Central memory CD8-positive, alpha-beta T cell (primary cell): Measurements from ENCODE around the gene TPD52L1.
A peak's percentile ranks its signal among the peaks of the same experiment; 100 is the strongest.

Experiments used
- ATAC-seq: fragments of 150-1000 bp; cut with Tn5 transposase; replicated peaks from 2 replicates; pipeline ENCODE4 v1.10.0; 2022; ENCODE audit warnings: mild to moderate bottlenecking, moderate FRiP score, moderate number of reproducible peaks; ENCODE audit not compliant: poor library complexity, severe bottlenecking; ENCODE audit errors: extremely low read depth
- DNase-seq, 2 donors: peaks; one replicate each; pipeline ENCODE4 v3.0.0; 2021; ENCODE audit warnings: low spot score in 2 of 2
- H3K27ac Mint-ChIP-seq: one replicate; pipeline ENCODE4 v1.8.0; 2022; ENCODE audit warnings: low read depth, mild to moderate bottlenecking, moderate library complexity, mixed read lengths
- H3K27me3 Mint-ChIP-seq: one replicate; pipeline ENCODE4 v1.8.0; 2022; ENCODE audit warnings: mixed read lengths
- H3K36me3 Mint-ChIP-seq: one replicate; pipeline ENCODE4 v1.8.0; 2022; ENCODE audit warnings: mild to moderate bottlenecking, moderate library complexity, mixed read lengths; ENCODE audit not compliant: insufficient read depth
- H3K4me1 Mint-ChIP-seq: one replicate; pipeline ENCODE4 v1.8.0; 2022; ENCODE audit warnings: mixed read lengths
- H3K4me3 Mint-ChIP-seq: one replicate; pipeline ENCODE4 v1.8.0; 2022; ENCODE audit warnings: mild to moderate bottlenecking, moderate library complexity, mixed read lengths
- H3K9me3 Mint-ChIP-seq: one replicate; pipeline ENCODE4 v1.8.0; 2022; ENCODE audit warnings: mixed read lengths

The TPD52L1 gene

DNA sequence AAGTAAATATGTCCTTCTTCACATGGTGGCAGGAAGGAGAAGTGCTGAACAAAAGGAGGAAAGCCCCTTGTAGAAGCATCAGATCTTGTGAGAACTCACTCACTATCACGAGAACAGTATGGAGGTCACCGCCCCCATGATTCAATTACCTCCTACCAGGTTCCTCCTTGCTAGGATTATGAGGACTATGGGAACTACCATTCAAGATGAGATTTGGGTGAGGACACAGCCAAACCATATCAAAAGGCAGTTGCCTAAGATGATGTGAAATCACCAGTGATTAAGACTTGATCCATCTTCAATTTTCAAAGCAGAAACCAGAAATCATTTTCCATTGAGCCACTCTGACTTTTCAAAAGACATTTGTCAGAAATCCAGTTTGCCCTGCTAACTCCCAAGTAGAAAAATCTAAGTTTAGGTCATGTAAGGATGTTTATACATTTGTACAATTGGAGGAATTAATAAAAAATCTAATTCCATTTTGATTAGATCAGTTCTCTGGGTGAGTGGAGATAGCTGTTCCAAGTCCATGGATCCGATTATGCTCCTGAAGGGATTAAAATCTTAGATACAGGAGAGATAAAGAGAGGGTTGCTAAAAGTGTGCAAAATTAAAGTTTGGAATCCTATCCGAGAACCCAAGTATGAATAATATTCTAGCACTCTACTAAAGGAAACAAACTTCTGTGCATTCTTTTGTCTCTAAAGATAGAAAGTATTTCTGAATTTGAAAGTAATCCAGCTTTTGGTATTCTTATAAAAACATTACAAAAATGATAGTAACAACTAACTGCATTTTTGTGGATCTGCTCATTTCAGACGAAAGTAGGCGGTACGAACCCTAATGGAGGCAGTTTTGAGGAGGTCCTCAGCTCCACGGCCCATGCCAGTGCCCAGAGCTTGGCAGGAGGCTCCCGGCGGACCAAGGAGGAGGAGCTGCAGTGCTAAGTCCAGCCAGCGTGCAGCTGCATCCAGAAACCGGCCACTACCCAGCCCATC lies 108.7 kb downstream of the TPD52L1 start:
- H3K4me3 Mint-ChIP-seq = no peak overlapping the region
- DNase-seq (no peak), ATAC-seq (no peak)
- H3K36me3 Mint-ChIP-seq = no peaks in the 10 kb centered on the region
- no peak overlapping the region for H3K27ac Mint-ChIP-seq
- no peaks in the 10 kb centered on the region for H3K9me3 Mint-ChIP-seq
- H3K27me3 Mint-ChIP-seq = no peaks in the 10 kb centered on the region
- H3K4me1 Mint-ChIP-seq = no peaks in the 10 kb centered on the region

DNA sequence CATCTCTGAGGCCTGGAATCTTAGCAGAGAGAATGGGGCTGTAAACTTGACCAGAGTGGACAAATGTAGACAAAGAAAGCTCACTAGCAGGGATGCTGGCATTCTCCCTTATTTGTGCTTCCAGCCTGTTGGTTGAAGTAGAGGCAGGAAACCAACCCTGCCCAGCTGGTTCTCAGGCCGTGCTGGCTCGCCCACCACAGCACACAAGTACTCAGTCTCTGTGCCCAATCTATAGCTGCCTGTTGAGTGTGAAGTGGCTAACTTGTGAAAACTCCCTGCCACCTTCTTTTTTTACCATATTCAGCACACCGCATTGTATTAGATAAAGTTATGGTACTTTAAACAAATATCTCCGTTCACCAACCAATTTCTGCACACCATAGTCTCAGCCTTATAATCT lies 110.9 kb downstream of the TPD52L1 start:
- Mint-ChIP-seq H3K4me3 (no peak overlapping the region), H3K27me3 (no peaks in the 10 kb centered on the region), H3K36me3 (peaks cover 1% of the 10 kb centered on the region), H3K27ac (no peak overlapping the region), H3K9me3 (no peaks in the 10 kb centered on the region), H3K4me1 (no peaks in the 10 kb centered on the region)
- ATAC-seq = no peak
- DNase-seq = no peak

DNA sequence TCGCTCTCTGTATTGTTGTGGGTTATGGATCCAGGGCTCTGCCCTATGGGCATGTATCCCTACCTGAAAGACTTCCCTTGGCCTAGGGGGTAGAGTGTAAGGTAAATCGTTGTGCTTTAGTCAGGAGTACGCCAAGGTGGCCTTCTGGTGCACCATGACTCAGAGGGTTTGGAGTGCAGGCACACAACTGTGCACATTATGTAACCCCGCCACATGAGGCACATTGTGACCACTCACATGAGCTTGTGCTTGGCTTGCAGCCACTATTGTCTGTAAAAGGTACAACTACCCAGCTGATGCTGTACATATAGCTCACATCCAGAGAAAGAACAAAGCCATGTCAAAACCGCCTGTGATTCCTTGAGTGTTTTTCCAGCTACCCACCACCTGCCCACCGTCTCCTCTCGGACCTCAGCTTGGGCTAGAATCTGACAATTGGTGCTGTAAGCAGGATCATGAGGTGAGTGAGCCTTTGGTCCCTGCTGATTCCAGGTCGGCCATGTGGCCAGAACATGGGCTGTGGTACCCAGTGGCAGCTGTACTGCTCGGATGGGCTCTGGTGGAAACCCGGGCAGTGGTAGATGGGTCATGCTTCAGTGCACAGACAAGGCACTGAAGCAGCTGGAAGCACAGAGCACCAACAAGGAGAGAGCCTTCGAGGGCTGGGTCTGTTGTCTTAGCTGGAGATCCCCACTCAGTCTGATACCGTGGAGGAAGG lies 114.4 kb downstream of the TPD52L1 start:
- H3K4me1 Mint-ChIP-seq = no peaks in the 10 kb centered on the region
- no peaks in the 10 kb centered on the region for H3K9me3 Mint-ChIP-seq
- DNase-seq = no peak
- peaks cover 5% of the 10 kb centered on the region for H3K36me3 Mint-ChIP-seq
- H3K27me3 Mint-ChIP-seq = no peaks in the 10 kb centered on the region
- H3K27ac Mint-ChIP-seq = no peak overlapping the region
- ATAC-seq = no peak
- no peak overlapping the region for H3K4me3 Mint-ChIP-seq

DNA sequence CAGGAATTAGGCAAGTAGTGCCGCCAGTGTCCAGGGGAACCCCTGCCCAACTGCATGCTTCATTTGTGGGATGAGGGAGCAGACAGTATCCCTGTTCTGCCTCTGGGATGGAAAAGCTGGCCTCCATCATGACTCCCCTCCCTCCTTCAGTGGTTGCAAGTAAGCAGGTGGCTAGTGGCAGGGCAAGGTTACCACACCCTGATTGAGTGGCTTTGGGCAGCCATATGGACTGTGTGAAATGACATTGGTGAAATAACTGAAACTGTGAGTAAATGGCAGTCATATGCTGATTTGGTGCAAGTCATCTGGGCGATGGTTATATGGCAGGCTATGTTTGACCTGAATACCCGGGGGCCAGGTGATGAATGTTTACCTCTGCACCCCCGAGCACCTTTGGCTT lies 115.2 kb downstream of the TPD52L1 start:
- Mint-ChIP-seq H3K4me1 (no peaks in the 10 kb centered on the region), H3K27me3 (no peaks in the 10 kb centered on the region), H3K9me3 (no peaks in the 10 kb centered on the region), H3K4me3 (no peak overlapping the region), H3K36me3 (peaks cover 5% of the 10 kb centered on the region), H3K27ac (no peak overlapping the region)
- ATAC-seq (no peak), DNase-seq (no peak)

DNA sequence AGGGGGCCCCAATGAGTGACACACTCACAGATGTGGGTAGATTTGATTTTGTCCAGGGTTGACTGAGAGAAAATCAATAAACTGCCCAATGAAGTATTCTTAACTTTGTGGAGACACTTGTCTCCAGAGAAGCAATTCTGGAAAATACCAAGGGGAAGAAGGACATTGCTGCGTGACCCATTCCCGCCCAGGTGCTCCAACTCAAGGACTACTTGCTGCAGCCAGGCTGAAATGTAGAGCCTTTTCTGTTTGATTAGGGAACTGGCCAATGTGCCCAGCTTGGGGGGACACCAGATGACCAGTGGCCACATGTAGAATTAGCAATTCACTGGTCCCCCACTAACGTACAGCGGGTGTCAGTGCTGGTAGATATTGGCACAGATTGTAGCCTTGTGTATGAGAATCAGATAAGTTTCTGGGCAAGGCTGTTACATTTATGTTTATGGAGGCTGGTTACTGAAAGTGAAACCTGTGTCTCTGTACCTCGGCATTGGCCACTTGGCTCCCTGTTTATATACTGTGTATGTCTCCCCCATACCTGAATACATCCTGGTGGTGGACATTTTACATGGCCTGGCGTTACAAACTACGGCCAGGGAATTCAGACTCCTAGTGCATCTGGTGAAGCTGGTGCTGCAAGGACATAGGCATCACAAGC lies 115.9 kb downstream of the TPD52L1 start:
- ATAC-seq = no peak
- no peaks in the 10 kb centered on the region for H3K9me3 Mint-ChIP-seq
- no peak overlapping the region for H3K27ac Mint-ChIP-seq
- H3K36me3 Mint-ChIP-seq = peaks cover 7% of the 10 kb centered on the region
- H3K4me1 Mint-ChIP-seq = no peaks in the 10 kb centered on the region
- H3K4me3 Mint-ChIP-seq = no peak overlapping the region
- H3K27me3 Mint-ChIP-seq = no peaks in the 10 kb centered on the region
- no peak for DNase-seq

DNA sequence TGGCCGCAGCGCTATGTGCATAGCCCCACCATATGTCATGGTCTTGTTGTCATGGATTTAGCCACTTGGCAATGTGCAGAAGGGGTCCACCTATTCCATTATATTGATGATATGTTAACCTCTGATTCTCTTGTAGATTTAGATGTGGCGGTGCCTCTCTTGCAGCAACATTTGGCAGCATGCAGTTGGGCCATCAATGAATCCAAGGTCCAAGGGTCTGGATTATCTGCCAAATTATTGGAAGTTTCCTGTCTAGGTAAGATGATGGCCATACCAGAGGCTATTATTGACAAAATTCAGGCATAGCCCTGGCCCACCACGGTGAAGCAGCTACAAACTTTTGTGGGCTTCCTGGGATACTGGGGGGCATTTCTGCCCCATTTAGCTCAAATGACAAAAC lies 116.8 kb downstream of the TPD52L1 start:
- Mint-ChIP-seq H3K27me3 (no peaks in the 10 kb centered on the region), H3K4me3 (no peak overlapping the region), H3K36me3 (peaks cover 10% of the 10 kb centered on the region), H3K27ac (no peak overlapping the region), H3K4me1 (peaks cover 5% of the 10 kb centered on the region), H3K9me3 (no peaks in the 10 kb centered on the region)
- DNase-seq (no peak), ATAC-seq (no peak)

DNA sequence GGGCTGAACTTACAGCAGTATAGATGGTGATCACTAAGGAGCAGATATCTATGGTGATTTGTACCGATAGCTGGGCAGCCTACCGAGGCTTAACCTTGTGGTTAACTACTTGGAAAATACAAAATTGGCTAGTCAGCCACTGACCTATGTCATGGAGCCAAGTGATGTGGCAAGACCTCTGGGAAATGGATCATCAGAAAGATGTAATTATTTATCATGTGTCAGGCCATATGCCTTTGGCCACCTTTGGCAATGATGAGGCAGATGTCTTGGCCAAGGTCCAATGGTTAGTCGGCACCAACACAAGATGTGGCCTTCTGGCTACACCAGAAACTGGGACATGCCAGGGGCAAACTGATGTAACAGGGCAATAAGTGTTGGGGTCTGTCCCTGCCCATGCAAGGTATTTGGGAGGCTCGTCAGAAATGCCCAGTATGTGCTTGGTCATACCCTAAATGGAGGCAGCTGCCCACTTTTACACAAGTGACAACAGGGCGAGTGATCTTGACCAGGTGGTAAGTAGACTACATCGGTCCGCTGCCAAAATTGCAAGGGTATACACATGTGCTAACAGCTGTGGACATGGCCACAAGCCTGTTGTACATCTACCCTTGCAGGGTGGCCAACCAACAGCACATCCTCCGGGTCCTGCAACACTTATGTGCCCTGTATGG lies 118.0 kb downstream of the TPD52L1 start:
- no peak for DNase-seq
- peaks cover 18% of the 10 kb centered on the region for H3K4me1 Mint-ChIP-seq
- peaks cover 20% of the 10 kb centered on the region for H3K36me3 Mint-ChIP-seq
- H3K27ac Mint-ChIP-seq = no peak overlapping the region
- no peak for ATAC-seq
- no peaks in the 10 kb centered on the region for H3K9me3 Mint-ChIP-seq
- no peaks in the 10 kb centered on the region for H3K27me3 Mint-ChIP-seq
- no peak overlapping the region for H3K4me3 Mint-ChIP-seq

DNA sequence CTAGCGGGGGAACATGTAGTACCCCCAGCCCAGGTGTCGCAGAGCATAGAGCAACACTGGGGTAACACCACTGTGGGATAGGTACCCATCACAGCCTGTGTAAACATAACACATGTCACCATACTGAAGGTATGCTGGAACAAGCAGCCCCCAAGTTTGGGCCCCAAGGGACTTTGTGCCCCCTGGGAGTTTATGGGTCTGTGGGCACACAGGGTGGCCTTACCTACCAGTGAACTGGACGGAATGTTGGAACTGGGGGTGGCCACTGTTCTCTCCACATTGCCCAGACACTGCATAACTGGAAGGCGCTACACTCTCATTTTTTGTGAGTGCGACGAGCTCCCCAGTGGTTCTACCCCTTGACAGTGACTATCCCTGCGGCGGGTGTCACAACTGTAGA lies 119.7 kb downstream of the TPD52L1 start:
- Mint-ChIP-seq H3K27ac (no peak overlapping the region), H3K9me3 (no peaks in the 10 kb centered on the region), H3K36me3 (peaks cover 21% of the 10 kb centered on the region), H3K27me3 (no peaks in the 10 kb centered on the region), H3K4me1 (peaks cover 27% of the 10 kb centered on the region), H3K4me3 (no peak overlapping the region)
- no peak for ATAC-seq
- DNase-seq = no peak

DNA sequence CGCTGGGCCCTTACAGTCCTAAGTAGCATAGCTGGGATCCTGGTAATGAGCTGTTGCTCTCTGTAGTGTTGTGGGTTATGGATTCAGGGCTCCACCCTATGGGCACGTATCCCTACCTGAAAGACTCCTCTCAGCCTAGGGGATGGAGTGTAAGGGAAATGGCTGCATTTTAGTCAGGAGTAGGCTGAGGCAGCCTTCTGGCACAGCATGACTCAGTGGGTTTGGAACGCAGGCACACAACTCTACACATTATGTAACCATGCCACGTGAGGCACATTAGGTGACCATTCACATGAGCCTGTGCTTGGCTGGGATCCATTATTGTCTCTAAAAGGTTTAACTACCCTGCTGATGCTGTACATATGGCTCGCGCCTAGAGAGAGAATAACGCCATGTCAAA lies 120.4 kb downstream of the TPD52L1 start:
- H3K36me3 Mint-ChIP-seq = peaks cover 19% of the 10 kb centered on the region
- H3K4me3 Mint-ChIP-seq = no peak overlapping the region
- ATAC-seq (no peak), DNase-seq (no peak)
- no peaks in the 10 kb centered on the region for H3K9me3 Mint-ChIP-seq
- no peaks in the 10 kb centered on the region for H3K27me3 Mint-ChIP-seq
- peaks cover 34% of the 10 kb centered on the region for H3K4me1 Mint-ChIP-seq
- no peak overlapping the region for H3K27ac Mint-ChIP-seq

DNA sequence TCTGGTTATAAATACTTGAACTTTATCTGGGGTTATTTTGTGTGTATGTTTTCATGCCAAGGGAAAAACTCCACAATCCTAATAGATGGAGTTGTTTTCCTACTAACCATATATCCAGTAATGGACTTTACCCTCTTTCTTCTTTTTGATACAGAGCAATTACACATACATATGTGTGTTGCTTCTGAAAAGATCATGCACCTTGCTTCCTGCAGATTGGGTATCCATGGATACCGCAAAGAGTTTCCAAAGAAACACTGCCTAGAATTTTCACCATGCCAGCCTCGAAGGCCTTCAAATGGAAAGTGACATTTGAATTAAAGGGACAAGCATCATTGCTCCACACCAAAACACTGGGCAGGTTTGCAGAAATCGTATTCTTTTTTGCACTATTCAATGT lies 121.4 kb downstream of the TPD52L1 start:
- peaks cover 21% of the 10 kb centered on the region for H3K36me3 Mint-ChIP-seq

DNA sequence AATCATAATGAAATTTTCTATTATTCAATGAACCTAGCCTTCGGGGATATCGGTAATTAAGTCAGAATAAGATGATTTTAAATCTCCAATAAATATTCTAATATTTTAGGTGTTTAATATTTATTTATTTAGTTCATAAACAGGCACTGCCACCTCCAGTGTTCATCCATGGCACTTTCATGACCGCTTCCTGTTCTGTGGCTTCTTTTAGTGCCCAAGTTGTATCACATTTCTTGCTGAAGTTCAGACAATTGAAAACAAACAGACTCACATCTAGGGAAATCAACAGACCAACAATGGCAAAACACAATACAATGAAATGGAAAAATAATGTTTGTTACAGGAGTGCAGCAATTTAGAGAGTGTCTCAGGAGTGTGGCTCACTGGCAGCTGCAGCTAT lies 122.2 kb downstream of the TPD52L1 start:
- peaks cover 21% of the 10 kb centered on the region for H3K36me3 Mint-ChIP-seq
- ATAC-seq (no peak), DNase-seq (no peak)
- peaks cover 39% of the 10 kb centered on the region for H3K4me1 Mint-ChIP-seq
- peak overlapping the region; percentile 2 for H3K4me3 Mint-ChIP-seq
- H3K9me3 Mint-ChIP-seq = no peaks in the 10 kb centered on the region
- no peaks in the 10 kb centered on the region for H3K27me3 Mint-ChIP-seq
- peak overlapping the region; percentile 19 for H3K27ac Mint-ChIP-seq

More for the DNA sequence above, 121.4 kb downstream of the TPD52L1 start:
- DNase-seq (no peak), ATAC-seq (no peak)
- H3K4me3 Mint-ChIP-seq = no peak overlapping the region
- H3K27me3 Mint-ChIP-seq = no peaks in the 10 kb centered on the region
- peaks cover 38% of the 10 kb centered on the region for H3K4me1 Mint-ChIP-seq
- peak overlapping the region; percentile 19 for H3K27ac Mint-ChIP-seq
- no peaks in the 10 kb centered on the region for H3K9me3 Mint-ChIP-seq

DNA sequence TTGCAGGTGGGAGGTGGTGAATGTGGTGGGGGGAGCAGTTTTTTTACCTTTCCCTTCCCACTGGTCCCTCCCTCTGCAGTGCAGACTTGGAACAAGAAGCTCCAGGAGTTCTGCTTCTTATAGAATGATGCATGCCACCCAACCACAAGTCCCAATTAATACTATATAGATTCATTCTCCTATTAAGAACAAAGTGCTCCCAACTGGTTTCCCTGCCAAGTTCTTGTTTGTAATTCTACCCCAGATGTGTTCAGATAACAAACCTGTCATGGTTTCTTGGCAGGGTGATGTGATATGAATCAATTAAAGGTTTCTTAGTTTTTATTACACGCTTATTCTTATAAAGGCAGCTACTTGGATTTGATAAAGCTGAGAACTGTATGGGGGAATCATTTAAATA lies 124.3 kb downstream of the TPD52L1 start:
- Mint-ChIP-seq H3K9me3 (peaks cover 14% of the 10 kb centered on the region), H3K4me1 (peaks cover 55% of the 10 kb centered on the region), H3K36me3 (peaks cover 20% of the 10 kb centered on the region), H3K27ac (no peak overlapping the region), H3K27me3 (no peaks in the 10 kb centered on the region), H3K4me3 (no peak overlapping the region)
- no peak for ATAC-seq
- DNase-seq = no peak
